ENCODE data around the gene IRX4. TPM values are rescaled to one million over a fixed set of nuclear protein-coding genes. Genes with fewer than 3 reads are reported as not detected.

IRX4 gene
- total RNA-seq, 2 donors from 2014 or later: not detected

GRCh38 chr5:1907616-1908015 is 24.9 kb upstream of the IRX4 start:
- no peaks in the 10 kb centered on the region for H3K27me3 ChIP-seq
- H3K9ac ChIP-seq (ENCODE audit: low read depth in 2 of 2, low read length in 2 of 2): no peak overlapping the region
- intact Hi-C loops (cut with DNase I): no loop called here
- H3K9me3 ChIP-seq: no peaks in the 10 kb centered on the region
- no peak for TF ChIP-seq CTCF (IDR thresholded peaks at IDR 0.05)
- H3K27ac ChIP-seq: no peak overlapping the region
- no peak overlapping the region for H3K4me3 ChIP-seq
- H3K36me3 ChIP-seq: no peaks in the 10 kb centered on the region
- no peak for DNase-seq
- no peaks in the 10 kb centered on the region for H3K4me1 ChIP-seq

DNA sequence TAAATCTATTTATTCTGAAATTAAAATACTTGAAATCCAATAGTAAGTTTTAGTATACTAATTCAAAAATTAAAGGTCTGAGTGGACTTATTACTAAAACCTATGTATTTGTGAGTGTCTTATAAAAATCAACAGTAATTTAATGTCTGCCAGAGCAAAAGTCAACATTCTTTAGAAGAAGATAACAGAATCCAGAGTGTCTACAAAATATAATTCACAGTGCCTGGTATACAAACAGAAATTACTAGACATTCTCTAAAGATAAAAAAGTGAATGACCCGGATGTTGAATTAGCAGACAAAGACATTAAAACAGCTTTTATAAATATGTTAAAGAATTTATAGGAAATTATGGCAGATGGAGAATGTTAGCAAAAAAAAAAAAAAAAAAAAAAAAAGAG is 22.4 kb upstream of the IRX4 start:
- Histone ChIP-seq H3K36me3 (no peaks in the 10 kb centered on the region), H3K4me1 (no peaks in the 10 kb centered on the region), H3K9me3 (no peaks in the 10 kb centered on the region), H3K9ac (ENCODE audit: low read depth in 2 of 2, low read length in 2 of 2) (no peak overlapping the region), H3K27me3 (no peaks in the 10 kb centered on the region), H3K27ac (no peak overlapping the region), H3K4me3 (no peak overlapping the region)
- intact Hi-C loops (cut with DNase I): no loop called here
- DNase-seq: no peak
- TF ChIP-seq CTCF (IDR thresholded peaks at IDR 0.05): no peak

- Histone ChIP-seq H3K27me3 (no peaks in the 10 kb centered on the region), H3K27ac (no peak overlapping the region), H3K9me3 (no peaks in the 10 kb centered on the region), H3K9ac (ENCODE audit: low read depth in 2 of 2, low read length in 2 of 2) (no peak overlapping the region), H3K4me1 (no peaks in the 10 kb centered on the region), H3K36me3 (no peaks in the 10 kb centered on the region), H3K4me3 (no peak overlapping the region)
- intact Hi-C loops (cut with DNase I): no loop called here
- DNase-seq: no peak
- no peak for TF ChIP-seq CTCF (IDR thresholded peaks at IDR 0.05)
These were observed 19.3 kb upstream of the IRX4 start for GRCh38 chr5:1901983-1902382.

- no peak overlapping the region for H3K4me3 ChIP-seq
- intact Hi-C loops (cut with DNase I): no loop called here
- H3K9me3 ChIP-seq: no peaks in the 10 kb centered on the region
- TF ChIP-seq CTCF (IDR thresholded peaks at IDR 0.05): no peak
- H3K9ac ChIP-seq (ENCODE audit: low read depth in 2 of 2, low read length in 2 of 2): no peak overlapping the region
- no peaks in the 10 kb centered on the region for H3K36me3 ChIP-seq
- no peaks in the 10 kb centered on the region for H3K4me1 ChIP-seq
- no peak overlapping the region for H3K27ac ChIP-seq
- no peak for DNase-seq
- no peaks in the 10 kb centered on the region for H3K27me3 ChIP-seq
These were observed 18.3 kb upstream of the IRX4 start for GRCh38 chr5:1901061-1901460.

DNA sequence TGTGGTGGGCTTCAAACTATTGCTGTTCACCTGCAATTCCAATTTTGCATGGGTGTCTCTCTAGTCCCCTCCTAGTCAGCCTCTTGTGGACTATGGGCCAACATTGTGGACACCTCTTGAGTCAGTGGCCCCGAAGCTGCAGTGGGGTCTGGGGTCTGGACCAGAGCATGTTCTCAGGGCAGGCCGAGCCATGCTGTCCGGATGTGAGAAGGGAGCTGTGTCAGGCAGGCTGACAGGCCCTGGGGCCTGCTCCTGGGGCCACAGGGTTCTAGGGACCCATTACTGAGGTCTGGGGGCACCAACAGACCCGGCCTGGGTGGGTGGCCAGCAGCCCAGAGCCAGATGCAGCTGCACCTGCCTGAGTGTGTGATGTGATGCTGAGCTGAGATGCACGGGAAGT is 16.5 kb upstream of the IRX4 start:
- no peak for TF ChIP-seq CTCF (IDR thresholded peaks at IDR 0.05)
- Histone ChIP-seq H3K27ac (no peak overlapping the region), H3K36me3 (no peaks in the 10 kb centered on the region), H3K4me1 (no peaks in the 10 kb centered on the region), H3K4me3 (no peak overlapping the region), H3K27me3 (no peaks in the 10 kb centered on the region), H3K9ac (ENCODE audit: low read depth in 2 of 2, low read length in 2 of 2) (no peak overlapping the region), H3K9me3 (no peaks in the 10 kb centered on the region)
- intact Hi-C loops (cut with DNase I): no loop called here
- DNase-seq: no peak
